ENCODE results near the gene USP32. TPM values are rescaled to one million over a fixed set of nuclear protein-coding genes. Genes with fewer than 3 reads are reported as not detected.
A peak's percentile ranks its signal among the peaks of the same experiment; 100 is the strongest.

Gene USP32
- total and polyA plus RNA-seq, 2 of the 8 experiments (the other 6 are each of a cell fraction or from before 2014, with no cell fraction given) = 29.6 to 112 TPM

DNA sequence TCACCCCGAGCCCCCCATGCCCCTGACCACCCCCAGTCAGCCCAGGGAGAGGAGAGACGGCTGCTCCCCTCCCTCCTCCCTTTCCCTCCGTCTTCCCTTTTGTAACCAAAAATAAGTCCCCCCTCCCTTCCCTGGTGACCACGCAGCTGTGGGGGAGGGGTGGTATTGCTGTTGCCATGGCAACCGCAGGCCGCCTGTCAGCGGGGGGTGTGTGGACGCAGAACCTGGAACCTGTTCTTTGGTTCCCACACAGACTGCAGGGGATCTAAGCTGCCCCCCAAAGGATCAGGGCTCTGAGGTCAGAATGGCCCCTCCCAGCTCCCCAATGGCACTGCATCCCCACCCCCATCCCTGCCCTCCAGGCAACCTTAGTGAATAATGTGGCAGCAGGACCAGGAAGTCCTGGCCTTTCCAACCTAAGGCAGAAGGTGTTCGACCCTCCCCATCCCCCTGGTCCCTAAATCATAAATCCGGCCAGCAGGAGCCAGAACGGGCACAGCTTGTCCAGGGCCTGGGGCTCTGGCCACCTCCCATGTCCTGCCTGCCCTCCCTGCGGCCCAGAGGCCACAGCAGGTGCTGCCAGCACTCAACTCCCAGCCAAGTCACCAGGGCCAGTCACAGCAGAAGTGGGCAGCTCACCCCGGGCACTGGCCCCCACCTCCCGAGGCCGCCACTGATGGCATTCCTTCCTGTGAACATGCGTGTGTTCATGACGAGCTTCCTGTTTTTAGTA is 230.2 kb downstream of the USP32 start (continued):
- TF ChIP-seq SIN3A (conservative IDR thresholded peaks at IDR 0.05 in 1 of 2, IDR thresholded peaks at IDR 0.05 in 1 of 2; ENCODE audit: low read depth in 1 of 2, low read length in 2 of 2) (0 out of 4 replicates have a peak, but pooled peaks have one; percentile 35 to 51), NANOG (IDR thresholded peaks at IDR 0.05; ENCODE audit: insufficient read depth, low read depth, low read length, poor library complexity, severe bottlenecking) (no peak), CREB1 (IDR thresholded peaks at IDR 0.05) (peak; percentile 75), NRF1 (IDR thresholded peaks at IDR 0.05; ENCODE audit: low read depth, low read length) (no peak)
